IPS DF 19.7 (cell line): ENCODE results near the gene TMEM161A.

Source experiments
- DNase-seq: peaks from one replicate; pipeline ENCODE4 v3.0.0-alpha.2; 2013; ENCODE audit warnings: low read depth, low spot score

The TMEM161A gene

GRCh38 chr19:19098084-19098702 lies 40.1 kb downstream of the TMEM161A start:
- no peak for DNase-seq

DNA sequence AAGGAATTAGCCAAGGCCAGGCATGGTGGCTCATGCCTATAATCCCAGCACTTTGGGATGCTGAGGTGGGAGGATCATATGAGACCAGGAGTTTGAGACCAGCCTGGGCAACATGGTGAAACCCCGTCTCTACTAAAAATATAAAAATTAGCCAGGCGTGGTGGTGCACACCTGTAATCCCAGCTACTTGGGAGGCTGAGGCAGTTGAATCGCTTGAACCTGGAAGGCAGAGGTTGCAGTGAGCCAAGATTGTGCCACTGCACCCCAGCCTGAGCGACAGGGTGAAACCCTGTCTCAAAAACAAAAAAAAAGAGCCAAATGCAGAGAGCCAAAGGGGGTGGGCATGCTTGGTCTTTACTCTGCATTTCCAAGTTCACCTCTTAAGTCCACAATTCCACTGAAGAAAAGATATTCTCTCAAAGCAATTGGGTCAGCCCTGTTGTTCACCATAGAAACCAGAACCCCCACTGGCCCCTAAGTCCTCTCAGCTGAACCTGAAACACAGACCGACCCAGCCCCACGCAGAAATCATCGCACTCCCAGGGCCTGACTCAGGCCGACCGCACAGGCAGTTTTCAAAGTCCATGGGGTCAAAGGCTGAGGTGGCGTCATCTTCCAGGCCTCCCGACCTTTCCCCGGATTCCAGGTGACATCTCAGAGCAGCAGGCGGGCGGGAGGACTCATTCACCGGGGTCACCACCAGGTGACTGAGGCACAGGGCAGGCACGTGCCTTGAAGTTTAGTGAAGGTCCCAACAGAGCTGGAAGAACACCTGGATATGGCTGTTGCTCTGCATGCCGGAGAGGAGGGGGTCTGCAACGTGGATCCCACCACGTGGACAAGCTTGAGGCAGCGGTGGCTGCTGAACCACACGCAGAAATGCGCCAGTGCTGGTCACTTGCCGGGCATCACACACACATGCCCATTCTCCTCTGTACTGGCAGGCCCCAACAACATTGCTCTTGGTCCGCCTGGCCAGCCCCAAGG lies 41.3 kb downstream of the TMEM161A start:
- no peak for DNase-seq

DNA sequence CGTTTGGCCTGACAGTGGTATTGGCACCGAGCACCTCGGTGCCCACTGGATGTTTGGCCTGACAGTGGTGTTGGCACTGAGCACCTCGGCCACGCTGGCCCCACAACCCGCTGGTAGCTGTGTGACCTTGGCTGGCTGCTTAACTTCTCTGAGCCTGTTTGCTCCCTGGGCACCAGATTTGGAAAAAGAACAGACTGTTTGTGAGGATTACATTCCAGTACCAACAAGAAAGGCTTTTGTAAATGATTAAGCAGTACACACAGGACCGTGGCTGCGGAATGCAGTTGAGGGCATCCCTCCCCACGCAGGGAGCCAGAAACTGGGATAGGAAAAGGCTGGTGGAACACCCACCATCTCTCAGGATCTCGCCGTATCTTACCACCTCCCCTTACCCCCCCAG lies 42.6 kb downstream of the TMEM161A start:
- no peak for DNase-seq

DNA sequence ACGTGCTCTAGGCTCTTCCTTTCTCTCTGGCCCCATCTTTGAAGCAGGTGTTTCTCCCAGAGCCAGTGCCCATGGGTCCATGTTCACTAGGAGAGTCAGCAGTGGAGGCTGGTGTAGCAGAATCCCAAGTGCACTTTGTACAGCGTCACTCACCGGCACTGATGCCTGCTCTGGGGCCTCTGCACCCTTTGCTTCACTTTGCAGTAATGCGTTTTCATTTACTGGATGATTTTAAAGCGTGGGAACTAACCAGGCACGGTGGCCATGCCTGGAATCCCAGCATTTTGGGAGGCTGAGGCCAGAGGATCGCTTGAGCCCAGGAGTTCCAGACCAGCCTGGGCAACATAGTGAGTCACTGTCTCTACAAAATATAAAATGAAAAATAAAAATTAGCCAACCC lies 43.8 kb downstream of the TMEM161A start:
- no peak for DNase-seq

DNA sequence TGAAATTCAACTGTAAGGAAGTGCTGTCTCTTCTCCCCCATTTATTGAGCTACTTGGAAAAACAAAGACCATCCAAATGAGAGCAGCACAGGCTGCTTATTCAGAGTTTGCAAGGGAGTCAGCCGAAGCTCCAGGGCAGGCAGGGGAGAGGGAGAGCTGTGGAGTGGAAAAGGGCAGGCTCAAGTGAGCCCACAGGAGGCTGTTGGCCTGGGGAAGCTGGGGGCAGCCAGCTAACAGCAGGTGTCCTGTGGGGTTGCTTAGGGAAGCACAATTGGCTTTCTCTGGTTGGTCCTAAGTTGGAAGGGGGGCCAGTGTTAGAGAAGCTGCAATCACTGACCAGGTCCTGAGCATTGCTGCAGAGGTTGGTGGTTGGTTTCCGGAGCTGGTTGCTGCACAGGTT lies 50.6 kb downstream of the TMEM161A start:
- DNase-seq, result no peak

GRCh38 chr19:19083413-19084178 lies 54.7 kb downstream of the TMEM161A start:
- DNase-seq, result no peak

GRCh38 chr19:19081642-19082151 lies 56.6 kb downstream of the TMEM161A start:
- no peak for DNase-seq

GRCh38 chr19:19079571-19079970 lies 58.7 kb downstream of the TMEM161A start:
- DNase-seq, result no peak

GRCh38 chr19:19078801-19079200 lies 59.5 kb downstream of the TMEM161A start:
- DNase-seq, result no peak

- no peak for DNase-seq
Observed at GRCh38 chr19:19077103-19077502, 61.2 kb downstream of the TMEM161A start.

DNA sequence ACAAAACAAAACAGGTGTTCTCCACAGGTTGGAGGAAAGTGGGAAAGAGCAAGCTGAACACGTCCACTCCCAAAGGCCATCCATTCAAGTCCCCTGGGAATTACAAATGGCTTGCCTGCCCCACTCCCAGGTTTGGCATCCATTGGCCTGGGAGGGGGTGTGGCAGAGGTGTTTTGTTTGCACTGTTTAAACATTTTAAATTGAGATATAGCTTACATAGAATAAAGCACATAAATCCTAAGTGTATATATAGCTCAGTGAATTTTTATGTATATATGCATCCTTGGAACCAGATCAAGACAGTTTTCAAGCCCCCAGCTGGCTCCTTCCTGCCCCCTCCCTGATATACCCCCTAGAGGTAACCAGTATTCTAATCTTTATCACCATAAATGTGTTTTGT lies 61.8 kb downstream of the TMEM161A start:
- DNase-seq, result no peak

DNA sequence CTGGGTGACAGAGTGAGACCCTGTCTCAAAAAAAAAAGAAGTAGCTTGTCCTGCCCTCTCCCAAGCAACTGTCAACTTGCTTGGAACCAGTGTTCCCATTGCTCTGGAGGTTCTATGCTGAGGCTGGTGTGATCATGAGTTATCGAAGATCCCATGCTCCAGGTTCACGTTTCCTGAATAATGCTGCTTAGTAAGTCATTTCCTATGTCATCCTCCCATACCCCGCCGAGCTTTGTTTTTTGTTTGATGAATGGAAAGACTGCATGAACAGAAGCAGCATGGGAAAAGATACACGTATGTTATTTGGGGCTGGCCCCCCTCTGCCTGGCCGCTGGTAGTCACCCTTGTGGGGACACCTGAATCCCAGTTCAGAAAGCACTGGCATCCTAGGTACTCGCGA lies 63.2 kb downstream of the TMEM161A start:
- DNase-seq, result no peak

DNA sequence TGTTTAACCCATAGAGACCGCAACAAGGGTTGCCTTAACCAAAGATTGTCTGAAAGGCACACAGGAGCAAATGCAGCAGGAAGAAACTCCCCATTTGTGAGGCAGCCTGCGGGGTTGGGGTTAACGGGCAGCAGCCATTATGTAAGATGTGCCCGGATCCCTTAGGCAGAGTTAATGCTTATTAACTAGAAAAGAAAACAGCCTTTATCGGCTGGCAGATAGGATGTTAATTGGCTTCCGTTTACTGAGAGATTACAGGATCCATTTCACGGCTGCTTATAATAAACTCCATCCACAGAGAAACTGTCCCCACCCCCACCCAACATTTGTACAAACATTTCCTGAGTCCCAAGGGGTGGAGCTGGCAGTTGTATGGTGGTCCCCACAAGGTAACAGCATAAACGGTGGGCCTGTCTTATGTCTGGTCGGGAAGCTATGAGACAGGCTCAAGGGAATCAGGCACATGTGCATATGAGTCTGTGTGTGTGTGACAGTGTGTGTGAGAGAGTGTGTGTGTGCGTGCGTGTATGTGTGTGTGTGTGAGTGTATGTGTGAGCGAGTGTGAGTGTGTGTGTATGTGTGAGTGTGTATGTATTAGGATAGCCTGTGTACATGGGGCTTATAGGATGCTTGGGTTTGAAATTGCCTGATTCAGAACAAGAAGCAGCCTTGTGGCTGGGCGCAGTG lies 63.9 kb downstream of the TMEM161A start:
- no peak for DNase-seq

DNA sequence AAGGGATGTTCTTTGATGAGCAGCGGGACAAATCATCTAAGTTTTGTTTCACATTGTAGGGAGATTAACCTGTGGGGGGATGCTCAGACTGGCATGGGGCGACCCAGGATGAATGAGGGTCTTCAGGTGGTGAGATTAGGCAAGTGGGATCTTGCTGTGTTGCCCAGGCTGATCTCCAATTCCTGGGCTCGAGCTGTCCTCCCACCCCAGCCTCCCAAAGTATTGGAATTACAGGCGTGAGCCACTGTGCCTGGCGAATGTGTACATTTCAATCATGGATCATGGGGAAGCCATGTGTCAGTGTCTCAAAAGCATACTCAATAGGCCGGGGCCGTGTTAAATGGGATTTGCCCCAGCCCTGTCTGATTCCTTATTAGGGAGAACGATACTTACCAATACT lies 66.4 kb downstream of the TMEM161A start:
- no peak for DNase-seq
